Brain microvascular endothelial cell (primary cell): ENCODE results near the gene NANOS1.

Experiments
- DNase-seq: peaks from one replicate; pipeline ENCODE4 v3.0.0-alpha.2; 2020
- H3K27ac ChIP-seq: fragments of 250-450 bp; sonication (Bioruptor Pico); 2 replicates; pipeline ENCODE4 v1.5.1; 2020; ENCODE audit warnings: mild to moderate bottlenecking, moderate library complexity
- H3K27me3 ChIP-seq: fragments of 250-450 bp; sonication (Bioruptor Pico); replicated peaks from 2 replicates; pipeline ENCODE4 v1.5.1; 2020; ENCODE audit warnings: mild to moderate bottlenecking
- H3K36me3 ChIP-seq: fragments of 250-450 bp; sonication (Bioruptor Pico); replicated peaks from 2 replicates; pipeline ENCODE4 v1.5.1; 2020; ENCODE audit warnings: mild to moderate bottlenecking
- H3K4me3 ChIP-seq: 2 replicates; pipeline ENCODE4 v1.5.1; 2011; ENCODE audit warnings: low read depth, mild to moderate bottlenecking, control low read depth, low read length, moderate library complexity
- in situ Hi-C: cut with HindIII; loops from 2 replicates; pipeline ENCODE4 v1.10.0; 2017; ENCODE audit warnings: low sequenced_read_pairs, low pct_ligation_motif_present
- TF ChIP-seq, protein P1 (sequence below): IDR thresholded peaks from 2 replicates; pipeline ENCODE4 v1.5.1; 2011; ENCODE audit warnings: low read depth, mild to moderate bottlenecking, moderate library complexity, low read length, control low read depth, inconsistent platforms; ENCODE audit errors: missing control alignments

NANOS1 gene

DNA sequence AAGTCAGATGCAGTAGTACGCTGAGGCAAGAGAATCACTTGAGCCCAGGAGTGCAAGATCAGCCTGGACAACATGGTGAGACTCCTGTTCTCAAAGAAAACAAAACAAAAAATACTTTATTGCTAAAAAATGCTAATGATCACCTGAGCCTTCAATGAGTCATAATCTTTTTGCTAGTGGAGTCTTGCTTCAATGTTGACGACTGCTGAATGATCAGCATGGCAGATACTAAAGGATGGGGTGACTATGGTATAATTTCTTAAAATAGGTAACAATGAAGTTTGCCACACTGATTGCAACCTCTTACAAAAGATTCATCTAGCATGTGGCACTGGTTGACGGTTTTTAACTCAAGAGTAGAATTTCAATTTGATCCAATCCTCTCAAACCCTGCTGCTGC, 22.3 kb downstream of the NANOS1 start:
- in situ Hi-C loops, result no loop called here
- TF ChIP-seq, protein P1, sequence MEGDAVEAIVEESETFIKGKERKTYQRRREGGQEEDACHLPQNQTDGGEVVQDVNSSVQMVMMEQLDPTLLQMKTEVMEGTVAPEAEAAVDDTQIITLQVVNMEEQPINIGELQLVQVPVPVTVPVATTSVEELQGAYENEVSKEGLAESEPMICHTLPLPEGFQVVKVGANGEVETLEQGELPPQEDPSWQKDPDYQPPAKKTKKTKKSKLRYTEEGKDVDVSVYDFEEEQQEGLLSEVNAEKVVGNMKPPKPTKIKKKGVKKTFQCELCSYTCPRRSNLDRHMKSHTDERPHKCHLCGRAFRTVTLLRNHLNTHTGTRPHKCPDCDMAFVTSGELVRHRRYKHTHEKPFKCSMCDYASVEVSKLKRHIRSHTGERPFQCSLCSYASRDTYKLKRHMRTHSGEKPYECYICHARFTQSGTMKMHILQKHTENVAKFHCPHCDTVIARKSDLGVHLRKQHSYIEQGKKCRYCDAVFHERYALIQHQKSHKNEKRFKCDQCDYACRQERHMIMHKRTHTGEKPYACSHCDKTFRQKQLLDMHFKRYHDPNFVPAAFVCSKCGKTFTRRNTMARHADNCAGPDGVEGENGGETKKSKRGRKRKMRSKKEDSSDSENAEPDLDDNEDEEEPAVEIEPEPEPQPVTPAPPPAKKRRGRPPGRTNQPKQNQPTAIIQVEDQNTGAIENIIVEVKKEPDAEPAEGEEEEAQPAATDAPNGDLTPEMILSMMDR, result no peak
- no peak for DNase-seq
- Histone ChIP-seq H3K4me3 (no peak overlapping the region), H3K27me3 (no peaks in the 10 kb centered on the region), H3K27ac (no peak overlapping the region), H3K36me3 (peaks cover 94% of the 10 kb centered on the region)

DNA sequence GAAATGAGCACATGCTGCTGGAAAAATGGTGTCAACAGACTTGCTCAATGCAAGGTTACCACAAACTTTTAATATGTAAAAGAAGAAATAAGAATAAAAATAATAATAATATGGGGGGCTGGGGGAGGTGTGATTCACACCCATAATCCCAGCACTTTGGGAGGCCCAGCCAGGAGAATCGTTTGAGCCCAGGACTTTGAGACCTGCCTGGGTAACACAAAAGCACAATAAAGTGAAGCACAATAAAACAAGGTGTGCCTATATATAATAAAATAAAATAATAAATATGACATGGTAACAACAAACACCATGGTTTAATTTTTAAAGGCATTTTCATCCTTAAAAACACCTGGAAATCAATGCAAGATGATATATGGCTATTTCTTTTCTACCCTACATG, 26.0 kb downstream of the NANOS1 start:
- H3K4me3 ChIP-seq, result no peak overlapping the region
- TF ChIP-seq, protein P1, result no peak
- peaks cover 94% of the 10 kb centered on the region for H3K36me3 ChIP-seq
- H3K27ac ChIP-seq, result no peak overlapping the region
- H3K27me3 ChIP-seq, result no peaks in the 10 kb centered on the region
- no peak for DNase-seq
- in situ Hi-C loops, result no loop called here

DNA sequence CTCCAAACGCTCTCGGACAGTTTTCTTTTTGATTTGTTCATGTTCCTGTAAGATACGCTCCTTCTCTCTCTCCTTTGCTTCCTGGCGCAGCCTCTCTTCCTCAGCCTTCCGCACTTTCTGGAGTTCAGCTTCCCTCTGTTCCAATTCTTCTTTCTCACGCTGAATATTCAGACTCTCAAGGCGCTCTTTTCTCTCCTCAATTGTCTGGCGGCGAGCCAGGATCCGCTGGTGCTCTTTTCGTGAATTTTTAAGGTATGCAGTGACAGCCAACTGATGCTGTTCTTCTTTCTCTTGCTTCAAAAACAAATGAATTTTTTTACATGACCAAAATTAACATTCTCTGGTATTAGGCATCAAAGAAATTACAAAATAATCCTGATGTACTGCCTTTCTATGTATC, 28.5 kb downstream of the NANOS1 start:
- TF ChIP-seq, protein P1, result no peak
- no peak for DNase-seq
- Histone ChIP-seq H3K4me3 (no peak overlapping the region), H3K27ac (no peak overlapping the region), H3K27me3 (no peaks in the 10 kb centered on the region), H3K36me3 (peaks cover 89% of the 10 kb centered on the region)
- in situ Hi-C loops, result no loop called here

DNA sequence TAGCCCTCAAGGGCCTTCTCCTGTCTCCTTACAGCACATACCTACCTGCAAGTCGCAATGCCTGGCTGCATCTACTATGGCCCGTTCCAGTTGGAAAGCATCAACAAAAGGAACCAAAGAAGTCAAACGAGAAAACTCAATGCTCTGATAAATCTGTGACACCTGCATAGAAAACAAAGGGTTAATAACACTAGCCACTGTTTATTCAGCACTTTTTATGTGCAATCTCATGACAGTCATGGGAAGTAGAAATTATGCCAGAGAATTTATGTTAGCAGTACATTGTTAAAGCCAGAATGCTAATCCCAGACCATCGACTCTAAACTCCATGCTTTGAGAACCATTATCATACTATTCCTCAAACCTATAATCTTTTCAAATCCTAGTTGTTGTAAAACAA, 30.0 kb downstream of the NANOS1 start:
- in situ Hi-C loops, result no loop called here
- no peak overlapping the region for H3K4me3 ChIP-seq
- peaks cover 90% of the 10 kb centered on the region for H3K36me3 ChIP-seq
- DNase-seq, result no peak
- no peak overlapping the region for H3K27ac ChIP-seq
- TF ChIP-seq, protein P1, result no peak
- H3K27me3 ChIP-seq, result no peaks in the 10 kb centered on the region

DNA sequence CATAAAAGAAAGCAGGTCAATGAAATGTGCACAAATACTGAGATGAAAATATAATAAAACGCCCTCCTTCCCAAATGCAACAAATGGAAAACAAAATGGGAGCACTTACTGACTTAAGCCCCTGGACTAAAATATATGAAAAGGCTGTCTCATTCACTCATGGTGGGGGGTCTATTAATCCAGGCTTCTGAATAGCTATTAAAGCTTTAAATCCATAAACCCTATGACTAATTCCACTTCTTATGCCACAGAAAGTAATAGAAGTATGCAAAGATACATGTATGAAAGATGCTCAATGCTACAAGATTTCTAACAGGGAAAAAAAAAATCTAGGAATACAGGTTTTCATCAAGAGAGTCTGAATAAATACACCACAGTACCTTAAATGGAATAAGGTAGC, 30.6 kb downstream of the NANOS1 start:
- H3K36me3 ChIP-seq, result peaks cover 90% of the 10 kb centered on the region
- no peak overlapping the region for H3K4me3 ChIP-seq
- DNase-seq, result no peak
- H3K27me3 ChIP-seq, result no peaks in the 10 kb centered on the region
- H3K27ac ChIP-seq, result no peak overlapping the region
- in situ Hi-C loops, result no loop called here
- TF ChIP-seq, protein P1, result no peak

DNA sequence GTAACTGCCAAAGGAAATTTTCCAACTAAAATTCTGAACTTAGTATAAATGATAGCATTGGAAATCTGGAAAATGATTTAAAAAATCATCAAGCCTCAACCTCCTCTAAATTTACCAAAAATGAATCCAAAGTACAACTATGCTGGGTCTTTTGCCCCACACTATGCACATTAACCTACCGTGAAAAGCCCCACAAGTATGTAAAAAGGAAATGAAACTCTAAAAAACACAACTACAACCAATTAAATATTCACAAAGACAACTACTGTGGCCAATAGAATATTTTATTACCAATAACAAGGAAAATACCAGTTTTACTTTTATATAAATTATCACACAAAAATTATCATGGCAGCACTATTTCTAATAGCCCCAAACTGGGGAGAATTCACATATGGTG, 31.8 kb downstream of the NANOS1 start:
- Histone ChIP-seq H3K4me3 (no peak overlapping the region), H3K27me3 (no peaks in the 10 kb centered on the region), H3K36me3 (peaks cover 93% of the 10 kb centered on the region), H3K27ac (no peak overlapping the region)
- DNase-seq, result no peak
- TF ChIP-seq, protein P1, result no peak
- in situ Hi-C loops, result no loop called here
